SU-DHL-6 (cell line): ENCODE measurements around the gene DTNA.

Source experiments
- CTCF ChIP-seq: fragments of 200-600 bp; sonication (generic); IDR thresholded peaks from one replicate; pipeline ENCODE4 v1.5.1; 2017; ENCODE audit warnings: antibody characterized with exemption, mild to moderate bottlenecking, low read length, moderate library complexity; ENCODE audit not compliant: insufficient read depth, poor library complexity, severe bottlenecking
- EZH2phosphoT487 ChIP-seq: fragments of 200-600 bp; sonication (generic), shearing (Covaris generic); conservative IDR thresholded peaks from 2 replicates; pipeline ENCODE4 v1.6.1; 2018; ENCODE audit warnings: mild to moderate bottlenecking, antibody characterized with exemption, low read length, moderate library complexity, mixed read lengths

- TF ChIP-seq CTCF (no peak), EZH2phosphoT487 (no peak)
Measured at GRCh38 chr18:34801774-34802173, 91.7 kb downstream of the DTNA start.
